GM12864 (cell line): Measurements from ENCODE around the gene OPN1SW.

ENCODE experiments used
- DNase-seq: peaks from one replicate; pipeline ENCODE4 v3.0.0-alpha.2; 2011; ENCODE audit warnings: low read depth
- H3K4me3 ChIP-seq: 2 replicates; pipeline ENCODE4 v1.5.1; 2011; ENCODE audit warnings: mild to moderate bottlenecking, low read depth, low read length, control low read depth
- TF ChIP-seq, protein P1 (sequence below): IDR thresholded peaks from 2 replicates; pipeline ENCODE4 v1.5.1; 2011; ENCODE audit warnings: low read depth, mild to moderate bottlenecking, moderate library complexity, low read length, control low read depth, inconsistent platforms; ENCODE audit errors: missing control alignments

The OPN1SW gene

DNA sequence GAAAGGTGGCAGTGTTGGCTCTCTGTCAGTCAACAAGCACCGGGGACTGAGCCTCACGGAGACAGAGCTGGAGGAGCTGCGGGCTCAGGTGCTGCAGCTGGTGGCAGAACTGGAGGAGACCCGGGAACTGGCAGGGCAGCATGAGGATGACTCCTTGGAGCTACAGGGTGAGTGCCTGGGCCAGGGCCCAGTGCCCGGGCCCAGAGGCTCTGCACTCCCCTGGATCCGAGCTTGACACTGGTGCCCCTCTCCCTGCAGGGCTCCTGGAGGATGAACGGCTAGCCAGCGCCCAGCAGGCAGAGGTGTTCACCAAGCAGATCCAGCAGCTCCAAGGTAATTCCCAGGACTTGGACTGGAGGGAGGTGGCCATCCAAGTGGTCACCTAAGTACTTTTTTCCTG is 18.8 kb upstream of the OPN1SW start:
- DNase-seq: no peak
- H3K4me3 ChIP-seq: no peak overlapping the region
- TF ChIP-seq, protein P1, sequence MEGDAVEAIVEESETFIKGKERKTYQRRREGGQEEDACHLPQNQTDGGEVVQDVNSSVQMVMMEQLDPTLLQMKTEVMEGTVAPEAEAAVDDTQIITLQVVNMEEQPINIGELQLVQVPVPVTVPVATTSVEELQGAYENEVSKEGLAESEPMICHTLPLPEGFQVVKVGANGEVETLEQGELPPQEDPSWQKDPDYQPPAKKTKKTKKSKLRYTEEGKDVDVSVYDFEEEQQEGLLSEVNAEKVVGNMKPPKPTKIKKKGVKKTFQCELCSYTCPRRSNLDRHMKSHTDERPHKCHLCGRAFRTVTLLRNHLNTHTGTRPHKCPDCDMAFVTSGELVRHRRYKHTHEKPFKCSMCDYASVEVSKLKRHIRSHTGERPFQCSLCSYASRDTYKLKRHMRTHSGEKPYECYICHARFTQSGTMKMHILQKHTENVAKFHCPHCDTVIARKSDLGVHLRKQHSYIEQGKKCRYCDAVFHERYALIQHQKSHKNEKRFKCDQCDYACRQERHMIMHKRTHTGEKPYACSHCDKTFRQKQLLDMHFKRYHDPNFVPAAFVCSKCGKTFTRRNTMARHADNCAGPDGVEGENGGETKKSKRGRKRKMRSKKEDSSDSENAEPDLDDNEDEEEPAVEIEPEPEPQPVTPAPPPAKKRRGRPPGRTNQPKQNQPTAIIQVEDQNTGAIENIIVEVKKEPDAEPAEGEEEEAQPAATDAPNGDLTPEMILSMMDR: no peak

- H3K4me3 ChIP-seq: no peak overlapping the region
- DNase-seq: no peak
- TF ChIP-seq, protein P1: peak; percentile 34
Measured at GRCh38 chr7:128794020-128794419, 18.4 kb upstream of the OPN1SW start.

DNA sequence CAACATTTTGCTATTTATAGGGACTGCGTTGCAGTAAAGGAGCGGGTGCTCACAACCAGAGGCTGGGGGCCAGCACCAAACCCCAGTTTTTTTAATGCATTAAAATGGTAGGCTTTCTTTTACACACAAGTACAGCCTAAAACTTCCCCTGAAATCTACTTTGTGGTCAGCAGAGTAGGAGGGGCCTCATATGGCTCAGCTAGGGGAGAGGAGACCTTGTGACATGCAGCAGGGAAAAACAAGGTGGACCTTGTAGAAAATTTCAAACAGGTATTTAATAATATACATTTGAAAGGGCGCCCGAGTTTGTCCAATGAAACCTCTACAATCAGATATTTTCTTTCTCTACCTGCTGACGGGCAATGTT is 17.6 kb upstream of the OPN1SW start:
- TF ChIP-seq, protein P1: no peak
- no peak for DNase-seq
- H3K4me3 ChIP-seq: no peak overlapping the region

DNA sequence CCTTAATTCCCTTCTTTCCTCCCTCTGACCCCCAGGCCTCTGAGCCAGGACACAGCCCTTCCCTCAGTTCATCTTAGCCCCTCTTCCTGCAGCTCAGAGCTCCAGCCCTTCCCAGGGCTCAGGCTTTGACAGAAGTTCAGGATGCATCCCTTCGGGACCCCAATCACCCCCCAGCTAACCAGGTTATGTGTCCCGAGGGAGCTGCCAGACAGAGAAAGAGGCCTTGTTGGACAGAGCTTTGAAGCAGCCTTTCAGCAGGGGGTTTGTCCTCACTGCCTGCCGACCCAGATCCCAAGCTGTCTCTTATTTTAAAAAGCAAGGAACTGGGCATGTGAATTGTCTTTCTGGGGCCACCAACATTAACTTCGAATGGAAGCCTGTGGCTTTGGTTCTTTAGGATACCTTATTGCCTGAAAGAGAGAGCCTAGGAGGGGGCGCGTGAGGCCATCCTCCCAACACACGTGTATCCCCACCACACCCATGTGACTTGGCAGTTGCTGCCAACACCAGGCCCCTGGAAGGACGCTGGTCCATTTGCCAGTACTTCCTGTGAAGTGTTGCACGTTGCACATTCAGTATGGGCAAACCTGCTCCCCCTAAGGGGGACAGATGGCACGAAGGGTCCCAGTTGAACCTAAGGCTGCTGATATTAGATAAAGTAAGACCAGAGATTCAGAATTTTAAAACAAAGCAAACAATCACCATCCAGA is 17.0 kb upstream of the OPN1SW start:
- H3K4me3 ChIP-seq: no peak overlapping the region
- DNase-seq: no peak
- TF ChIP-seq, protein P1: no peak

- DNase-seq: no peak
- H3K4me3 ChIP-seq: peak overlapping the region; percentile 58
- TF ChIP-seq, protein P1: no peak
Measured at GRCh38 chr7:128791972-128792327, 16.4 kb upstream of the OPN1SW start.

GRCh38 chr7:128791121-128791971 is 15.8 kb upstream of the OPN1SW start, which contains the start of gene CCDC136:
Gene CCDC136, plus strand, starts transcription at chr7:128791968. Its CDS starts 444 bp downstream, at chr7:128792412.
- no peak for DNase-seq
- peak within 1 kb of the TSS; percentile 58 for H3K4me3 ChIP-seq
- TF ChIP-seq, protein P1: no peak
